Body of pancreas (tissue), 4 donors: ENCODE results near the gene BIK. TPM values are rescaled to one million over a fixed set of nuclear protein-coding genes. Genes with fewer than 3 reads are reported as not detected.

ENCODE experiments used
- ATAC-seq: fragments of 150-250 bp; one replicate; pipeline ENCODE4 v1.9.1; 2016
- DNase-seq, 4 donors: peaks; one replicate each; pipeline ENCODE4 v3.0.0-alpha.2; 2019
- H3K27ac ChIP-seq, 4 donors: fragments of 200-600 bp; sonication (generic); 1 replicate in 3 of 4; 2 replicates in 1 of 4; pipeline versions ENCODE4 v1.5.1 to v1.6.1; 2016 to 2019; ENCODE audit warnings: mild to moderate bottlenecking in 1 of 4, mixed read lengths in 1 of 4, moderate library complexity in 1 of 4
- H3K27me3 ChIP-seq, 2 donors: fragments of 200-600 bp; sonication (generic); one replicate each; pipeline ENCODE4 v1.6.0; 2016; ENCODE audit warnings: mild to moderate bottlenecking in 1 of 2
- H3K36me3 ChIP-seq, 2 donors: fragments of 200-600 bp; sonication (generic); replicated peaks in 1 of 2; 2 replicates each; pipeline ENCODE4 v1.5.1; 2016; ENCODE audit warnings: low read depth in 2 of 2; ENCODE audit not compliant: insufficient read depth in 1 of 2
- H3K4me1 ChIP-seq: fragments of 200-600 bp; sonication (generic); one replicate; pipeline ENCODE4 v1.6.0; 2016
- H3K4me3 ChIP-seq, 2 donors: fragments of 200-600 bp; sonication (generic); 1 replicate in 1 of 2; 2 replicates in 1 of 2; pipeline ENCODE4 v1.5.1; 2016 to 2019
- H3K9me3 ChIP-seq, 3 donors: fragments of 200-600 bp; sonication (generic); 1 replicate in 2 of 3; 2 replicates in 1 of 3; pipeline ENCODE4 v1.5.1; 2016
- CTCF ChIP-seq, 7 experiments: fragments of 450-650 bp in 4 of 7; fragments of 200-600 bp in 3 of 7; sonication (generic) in 3 of 7; IDR thresholded peaks; one replicate each; pipeline ENCODE4 v1.5.1; 2016 to 2019; ENCODE audit warnings: antibody characterized with exemption in 7 of 7
- POLR2A ChIP-seq, 3 donors: fragments of 450-650 bp; IDR thresholded peaks; one replicate each; pipeline ENCODE4 v1.6.1; 2016; ENCODE audit warnings: antibody characterized with exemption in 3 of 3, mild to moderate bottlenecking in 2 of 3
- whole genome bisulfite sequencing, 2 donors: methylation state at CpG; one replicate each; pipeline ENCODE4 v1.1.5; 2017; 5-methylcytosine and 5-hydroxymethylcytosine counted together
- intact Hi-C: fragments of 100-400 bp; cut with DNase I; formaldehyde crosslinking; loops from one replicate; pipeline ENCODE4 v1.15.1; 2023
- total RNA-seq, 2 donors: library from RNA; depleted of rRNA; stranded (reverse); fragments of >200 nt; gene quantifications; one replicate each; pipeline ENCODE4 v1.1.0, GENCODE V29; 2016

The BIK gene
- total RNA-seq, 2 donors from 2014 or later, result 1.6 to 11.5 TPM

GRCh38 chr22:43150731-43151206, 40.2 kb downstream of the BIK start:
- ATAC-seq, result peak; percentile 1
- peaks cover 17% of the 10 kb centered on the region for H3K4me1 ChIP-seq

GRCh38 chr22:43151251-43152002, 40.9 kb downstream of the BIK start, which contains the start of gene TSPO:
TSPO (plus strand) TSS chr22:43151559; CDS start chr22:43159239, 7,680 bp downstream.
- WGBS, 2 donors, result 1% methylated on average over 74 of the region's 75 CpGs; no CpG with 5 or more reads in 1 of the 2 donors
- ATAC-seq (peak; percentile 87), DNase-seq (peak; percentile 73 to 81 (median 78))
- peak within 1 kb of the TSS; percentile 65 to 82 (median 78) for H3K27ac ChIP-seq
- peaks cover 17% of the 10 kb centered on the region for H3K4me1 ChIP-seq
- H3K27me3 ChIP-seq, result no peaks in the 10 kb centered on the region
- TF ChIP-seq POLR2A (IDR thresholded peaks at IDR 0.05) (peak; percentile 31 to 67 (median 54)), CTCF (IDR thresholded peaks at IDR 0.05) (no peak)
- intact Hi-C loops, result no loop called here
- H3K36me3 ChIP-seq, result no peaks in the 10 kb centered on the region
- no peaks in the 10 kb centered on the region for H3K9me3 ChIP-seq
- peak within 1 kb of the TSS; percentile 26 to 82 for H3K4me3 ChIP-seq

More at GRCh38 chr22:43150731-43151206, 40.2 kb downstream of the BIK start:
- peak overlapping the region in 3 of 4 donors; percentile 76 to 82 (median 81) for H3K27ac ChIP-seq
- peak overlapping the region; percentile 26 to 82 for H3K4me3 ChIP-seq
- intact Hi-C loops, result no loop called here
- no peaks in the 10 kb centered on the region for H3K36me3 ChIP-seq
- WGBS, 2 donors, result 46 to 70% methylated on average over 2 to 15 of the region's 15 CpGs
- no peaks in the 10 kb centered on the region for H3K9me3 ChIP-seq
- H3K27me3 ChIP-seq, result no peaks in the 10 kb centered on the region
- TF ChIP-seq CTCF (IDR thresholded peaks at IDR 0.05) (no peak), POLR2A (IDR thresholded peaks at IDR 0.05) (no peak)
- DNase-seq, result no peak

GRCh38 chr22:43152003-43152356, 41.4 kb downstream of the BIK start:
- Histone ChIP-seq H3K27me3 (no peaks in the 10 kb centered on the region), H3K9me3 (no peaks in the 10 kb centered on the region), H3K36me3 (no peaks in the 10 kb centered on the region), H3K27ac (peak overlapping the region; percentile 52 to 82 (median 78)), H3K4me1 (peaks cover 17% of the 10 kb centered on the region), H3K4me3 (peak overlapping the region; percentile 26 to 82)
- TF ChIP-seq POLR2A (IDR thresholded peaks at IDR 0.05) (no peak), CTCF (IDR thresholded peaks at IDR 0.05) (no peak)
- no peak for DNase-seq
- no peak for ATAC-seq
- intact Hi-C loops, result no loop called here
- 0 to 18% methylated on average over 2 to 18 of the region's 18 CpGs for WGBS, 2 donors

GRCh38 chr22:43152357-43153071, 42.0 kb downstream of the BIK start:
- peaks cover 17% of the 10 kb centered on the region for H3K4me1 ChIP-seq
- 7 to 38% methylated on average over 3 to 22 of the region's 22 CpGs for WGBS, 2 donors
- intact Hi-C loops, result no loop called here

More at GRCh38 chr22:43152357-43153071, 42.0 kb downstream of the BIK start:
- peak; percentile 75 to 88 (median 84) for DNase-seq
- no peak for TF ChIP-seq CTCF (IDR thresholded peaks at IDR 0.05)
- peak; percentile 23 to 45 (median 41) for TF ChIP-seq POLR2A (IDR thresholded peaks at IDR 0.05)
- peak overlapping the region; percentile 26 to 82 for H3K4me3 ChIP-seq
- no peaks in the 10 kb centered on the region for H3K9me3 ChIP-seq
- no peaks in the 10 kb centered on the region for H3K36me3 ChIP-seq
- H3K27ac ChIP-seq, result peak overlapping the region; percentile 52 to 82 (median 78)
- H3K27me3 ChIP-seq, result no peaks in the 10 kb centered on the region
- peak; percentile 81 for ATAC-seq
